Esophagus squamous epithelium (tissue), 5 donors: ENCODE data around the gene PBX4. TPM values are rescaled to one million over a fixed set of nuclear protein-coding genes. Genes with fewer than 3 reads are reported as not detected.

ENCODE experiments used
- DNase-seq: peaks from one replicate; lab custom pipeline; 2025; lab: John Stamatoyannopoulos, UW
- H3K27ac ChIP-seq, 4 donors: fragments of 200-600 bp; sonication (generic); one replicate each; pipeline ENCODE4 v1.5.1; 2016 to 2019; ENCODE audit warnings: mild to moderate bottlenecking in 1 of 4
- H3K27me3 ChIP-seq, 4 donors: fragments of 200-600 bp; sonication (generic); 1 replicate in 3 of 4; 2 replicates in 1 of 4; pipeline versions ENCODE4 v1.5.1 to v1.6.0; 2017 to 2021; ENCODE audit warnings: antibody characterized with exemption in 1 of 4
- H3K36me3 ChIP-seq, 3 donors: fragments of 200-600 bp; sonication (generic); one replicate each; pipeline ENCODE4 v1.5.1; 2016 to 2019
- H3K4me1 ChIP-seq, 3 donors: fragments of 200-600 bp; sonication (generic); one replicate each; pipeline ENCODE4 v1.5.1; 2017 to 2019
- H3K4me3 ChIP-seq, 4 donors: fragments of 200-600 bp; sonication (generic); 1 replicate in 3 of 4; 2 replicates in 1 of 4; pipeline ENCODE4 v1.5.1; 2016 to 2019; ENCODE audit warnings: mild to moderate bottlenecking in 2 of 4, moderate library complexity in 1 of 4
- H3K9me3 ChIP-seq, 3 donors: fragments of 200-600 bp; sonication (generic); one replicate each; pipeline ENCODE4 v1.5.1; 2016 to 2019
- POLR2A ChIP-seq, 4 donors: fragments of 450-650 bp; IDR thresholded peaks; one replicate each; pipeline ENCODE4 v1.6.1; 2017; ENCODE audit warnings: antibody characterized with exemption in 4 of 4, mild to moderate bottlenecking in 4 of 4, moderate library complexity in 3 of 4
- WGBS, 2 donors: methylation state at CpG; one replicate each; pipeline ENCODE4 v1.1.5; 2018; 5-methylcytosine and 5-hydroxymethylcytosine counted together
- intact Hi-C: fragments of 100-400 bp; cut with DNase I; formaldehyde crosslinking; loops from one replicate; pipeline ENCODE4 v1.15.0; 2022
- total RNA-seq, 4 donors: library from RNA; depleted of rRNA; stranded (reverse); fragments of >200 nt; gene quantifications; one replicate each; pipeline ENCODE4 v1.1.0, GENCODE V29; 2016
- TF ChIP-seq, protein P1 (sequence below), 6 experiments: fragments of 450-650 bp in 4 of 6; fragments of 200-600 bp in 2 of 6; sonication (generic) in 2 of 6; IDR thresholded peaks; one replicate each; pipeline ENCODE4 v1.5.1; 2016 to 2019; ENCODE audit warnings: antibody characterized with exemption in 6 of 6, mild to moderate bottlenecking in 4 of 6, moderate library complexity in 4 of 6
- donor health status: DM: yes; HTN: yes; CAD: no.

The PBX4 gene
- total RNA-seq, 4 donors from 2014 or later, result 0.61 to 1.9 (median 1.7) TPM

DNA sequence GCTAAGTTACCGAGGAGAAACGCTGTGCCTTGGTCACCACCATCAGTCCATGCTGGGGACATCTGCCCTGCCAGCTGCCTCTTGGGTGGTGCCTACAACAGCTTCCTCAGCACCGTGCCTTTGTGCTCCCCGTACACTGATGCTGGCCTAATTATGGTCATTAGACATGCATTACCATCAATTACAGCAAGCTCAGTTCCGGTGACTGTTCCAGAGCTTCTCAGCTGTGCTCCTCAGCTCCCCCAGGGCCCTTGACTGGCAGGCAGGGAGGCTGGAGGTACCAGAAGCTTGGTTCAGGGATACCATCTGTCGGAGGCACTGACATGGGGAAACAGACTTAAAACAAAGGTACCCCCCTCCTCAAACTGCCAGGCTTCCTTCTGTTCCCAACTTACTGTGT, 40.2 kb downstream of the PBX4 start:
- TF ChIP-seq, protein P1, sequence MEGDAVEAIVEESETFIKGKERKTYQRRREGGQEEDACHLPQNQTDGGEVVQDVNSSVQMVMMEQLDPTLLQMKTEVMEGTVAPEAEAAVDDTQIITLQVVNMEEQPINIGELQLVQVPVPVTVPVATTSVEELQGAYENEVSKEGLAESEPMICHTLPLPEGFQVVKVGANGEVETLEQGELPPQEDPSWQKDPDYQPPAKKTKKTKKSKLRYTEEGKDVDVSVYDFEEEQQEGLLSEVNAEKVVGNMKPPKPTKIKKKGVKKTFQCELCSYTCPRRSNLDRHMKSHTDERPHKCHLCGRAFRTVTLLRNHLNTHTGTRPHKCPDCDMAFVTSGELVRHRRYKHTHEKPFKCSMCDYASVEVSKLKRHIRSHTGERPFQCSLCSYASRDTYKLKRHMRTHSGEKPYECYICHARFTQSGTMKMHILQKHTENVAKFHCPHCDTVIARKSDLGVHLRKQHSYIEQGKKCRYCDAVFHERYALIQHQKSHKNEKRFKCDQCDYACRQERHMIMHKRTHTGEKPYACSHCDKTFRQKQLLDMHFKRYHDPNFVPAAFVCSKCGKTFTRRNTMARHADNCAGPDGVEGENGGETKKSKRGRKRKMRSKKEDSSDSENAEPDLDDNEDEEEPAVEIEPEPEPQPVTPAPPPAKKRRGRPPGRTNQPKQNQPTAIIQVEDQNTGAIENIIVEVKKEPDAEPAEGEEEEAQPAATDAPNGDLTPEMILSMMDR (IDR thresholded peaks at IDR 0.05), result no peak
- no peak for TF ChIP-seq POLR2A (IDR thresholded peaks at IDR 0.05)
- H3K27me3 ChIP-seq, result no peaks in the 10 kb centered on the region
- no peak overlapping the region for H3K27ac ChIP-seq
- no peaks in the 10 kb centered on the region for H3K36me3 ChIP-seq
- 84 to 92% methylated on average over 4 to 6 of the region's 6 CpGs for WGBS, 2 donors
- no peak overlapping the region for H3K4me3 ChIP-seq
- intact Hi-C loops, result no loop called here
- no peaks in the 10 kb centered on the region for H3K9me3 ChIP-seq
- H3K4me1 ChIP-seq, result peaks cover 0 to 4% (median 0%) of the 10 kb centered on the region in 3 donors
- DNase-seq, result no peak

- Histone ChIP-seq H3K27ac (no peak overlapping the region), H3K4me1 (no peaks in the 10 kb centered on the region), H3K4me3 (no peak overlapping the region), H3K36me3 (no peaks in the 10 kb centered on the region), H3K9me3 (no peaks in the 10 kb centered on the region), H3K27me3 (no peaks in the 10 kb centered on the region)
- TF ChIP-seq, protein P1 (IDR thresholded peaks at IDR 0.05), result no peak
- no peak for TF ChIP-seq POLR2A (IDR thresholded peaks at IDR 0.05)
- WGBS, 2 donors, result 87 to 88% methylated on average over 4 to 5 of the region's 6 CpGs
- no peak for DNase-seq
- intact Hi-C loops, result no loop called here
Measured at GRCh38 chr19:19575411-19575810, 43.1 kb downstream of the PBX4 start.

GRCh38 chr19:19571071-19571786, 47.3 kb downstream of the PBX4 start:
- no peak for DNase-seq
- WGBS, 2 donors, result 84 to 88% methylated on average over 7 to 8 of the region's 11 CpGs
- no peak overlapping the region for H3K4me3 ChIP-seq
- intact Hi-C loops, result no loop called here
- H3K9me3 ChIP-seq, result no peaks in the 10 kb centered on the region
- no peak for TF ChIP-seq POLR2A (IDR thresholded peaks at IDR 0.05)
- TF ChIP-seq, protein P1 (IDR thresholded peaks at IDR 0.05), result no peak
- H3K27me3 ChIP-seq, result no peaks in the 10 kb centered on the region
- no peaks in the 10 kb centered on the region for H3K4me1 ChIP-seq
- H3K36me3 ChIP-seq, result no peaks in the 10 kb centered on the region
- H3K27ac ChIP-seq, result no peak overlapping the region

DNA sequence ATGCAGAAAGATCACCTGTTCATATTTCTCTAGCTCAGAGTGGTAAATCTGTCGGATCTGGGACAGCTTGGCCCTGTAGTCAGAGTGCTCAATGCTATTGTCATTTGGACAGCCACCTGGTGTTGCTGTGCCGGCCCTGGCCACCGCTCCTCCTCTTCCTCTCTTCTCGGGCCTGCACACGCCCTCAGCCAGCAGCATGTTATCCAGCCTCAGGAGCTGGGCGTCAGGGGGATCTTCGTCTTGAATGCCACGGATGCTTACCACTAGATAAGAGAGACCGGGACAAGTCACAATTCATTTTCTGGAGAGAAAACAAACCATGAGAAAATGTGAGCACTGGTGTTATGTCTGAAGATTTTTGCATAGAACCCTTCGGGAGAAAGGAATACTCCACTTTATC, 47.9 kb downstream of the PBX4 start:
- no peak for DNase-seq
- no peaks in the 10 kb centered on the region for H3K9me3 ChIP-seq
- no peaks in the 10 kb centered on the region for H3K36me3 ChIP-seq
- no peaks in the 10 kb centered on the region for H3K4me1 ChIP-seq
- WGBS, 2 donors, result 83 to 86% methylated on average over 5 to 8 of the region's 10 CpGs
- H3K27ac ChIP-seq, result no peak overlapping the region
- H3K4me3 ChIP-seq, result no peak overlapping the region
- TF ChIP-seq POLR2A (IDR thresholded peaks at IDR 0.05), result no peak
- TF ChIP-seq, protein P1 (IDR thresholded peaks at IDR 0.05), result no peak
- intact Hi-C loops, result no loop called here
- H3K27me3 ChIP-seq, result no peaks in the 10 kb centered on the region

- Histone ChIP-seq H3K36me3 (no peaks in the 10 kb centered on the region), H3K27ac (no peak overlapping the region), H3K9me3 (no peaks in the 10 kb centered on the region), H3K27me3 (no peaks in the 10 kb centered on the region), H3K4me3 (no peak overlapping the region), H3K4me1 (no peaks in the 10 kb centered on the region)
- 90% methylated on average over 13 to 17 of the region's 25 CpGs for WGBS, 2 donors
- intact Hi-C loops, result no loop called here
- DNase-seq, result no peak
- TF ChIP-seq, protein P1 (IDR thresholded peaks at IDR 0.05), result no peak
- TF ChIP-seq POLR2A (IDR thresholded peaks at IDR 0.05), result no peak
Measured at GRCh38 chr19:19568802-19569756, 49.4 kb downstream of the PBX4 start.
